ENCODE results near the gene IFFO2.
A peak's percentile ranks its signal among the peaks of the same experiment; 100 is the strongest.

The IFFO2 gene

GRCh38 chr1:18956193-18957135 lies at the start of gene IFFO2:
Gene IFFO2, minus strand, starts transcription at chr1:18956676. Its CDS starts 344 bp downstream, at chr1:18956332.
- peak within 1 kb of the TSS; percentile 78 for H3K4me3 ChIP-seq (ENCODE audit: control insufficient read depth, low read depth, low read length)
- peak; percentile 61 for DNase-seq (ENCODE audit: low read depth)
- no peak for TF ChIP-seq CTCF (IDR thresholded peaks at IDR 0.05; ENCODE audit: control insufficient read depth, insufficient read depth, low read depth, low read length, missing control alignments)

- DNase-seq (ENCODE audit: low read depth), result no peak
- no peak for TF ChIP-seq CTCF (IDR thresholded peaks at IDR 0.05; ENCODE audit: control insufficient read depth, insufficient read depth, low read depth, low read length, missing control alignments)
- H3K4me3 ChIP-seq (ENCODE audit: control insufficient read depth, low read depth, low read length), result no peak overlapping the region
Measured at GRCh38 chr1:19006000-19006399, 49.5 kb upstream of the IFFO2 start.

DNA sequence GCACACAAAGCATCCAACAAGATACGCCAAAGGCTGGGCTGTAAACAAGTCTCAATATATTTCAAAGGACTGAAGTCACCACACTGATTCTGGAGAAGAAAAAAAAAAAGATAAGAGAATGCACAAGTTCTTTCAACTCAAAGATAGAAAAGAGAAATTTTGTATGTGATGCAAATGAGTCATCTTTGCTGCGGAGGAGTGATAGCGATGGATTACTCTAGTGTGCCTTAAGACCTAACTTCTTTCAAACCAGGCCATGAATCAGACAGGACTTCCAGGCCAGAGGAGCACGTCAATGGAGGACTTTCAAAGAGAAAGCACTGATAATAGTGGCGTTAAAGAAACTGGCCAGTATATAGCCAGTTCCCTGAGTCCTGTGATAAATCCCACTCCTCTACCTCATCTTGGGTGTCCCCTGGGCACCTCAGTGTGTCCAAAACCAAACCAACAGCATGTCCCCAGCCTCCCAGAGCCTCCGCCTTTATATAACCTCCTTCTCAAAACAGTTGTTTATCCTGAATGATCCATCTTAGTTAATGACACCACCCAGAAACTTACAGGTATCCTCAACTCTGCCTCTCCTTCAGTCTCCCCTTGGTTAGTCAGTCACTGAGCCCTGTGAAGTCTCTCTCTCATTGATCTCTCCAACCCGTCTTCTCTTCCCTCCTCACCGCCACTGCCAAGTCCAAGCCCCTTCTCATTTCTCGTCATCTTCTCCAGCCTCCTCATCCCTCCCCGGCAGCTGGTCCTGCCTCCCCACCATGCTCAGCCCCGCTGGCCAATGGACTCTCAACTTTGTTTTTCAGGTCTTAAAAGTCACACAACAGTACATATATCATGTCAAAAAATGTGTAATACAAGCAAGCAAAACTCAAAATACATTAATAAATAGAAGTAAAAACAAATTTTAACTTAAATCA lies 47.2 kb upstream of the IFFO2 start:
- H3K4me3 ChIP-seq (ENCODE audit: control insufficient read depth, low read depth, low read length), result no peak overlapping the region
- DNase-seq (ENCODE audit: low read depth), result no peak
- no peak for TF ChIP-seq CTCF (IDR thresholded peaks at IDR 0.05; ENCODE audit: control insufficient read depth, insufficient read depth, low read depth, low read length, missing control alignments)

GRCh38 chr1:19000065-19000464 lies 43.6 kb upstream of the IFFO2 start:
- no peak overlapping the region for H3K4me3 ChIP-seq (ENCODE audit: control insufficient read depth, low read depth, low read length)
- TF ChIP-seq CTCF (IDR thresholded peaks at IDR 0.05; ENCODE audit: control insufficient read depth, insufficient read depth, low read depth, low read length, missing control alignments), result no peak
- DNase-seq (ENCODE audit: low read depth), result no peak

DNA sequence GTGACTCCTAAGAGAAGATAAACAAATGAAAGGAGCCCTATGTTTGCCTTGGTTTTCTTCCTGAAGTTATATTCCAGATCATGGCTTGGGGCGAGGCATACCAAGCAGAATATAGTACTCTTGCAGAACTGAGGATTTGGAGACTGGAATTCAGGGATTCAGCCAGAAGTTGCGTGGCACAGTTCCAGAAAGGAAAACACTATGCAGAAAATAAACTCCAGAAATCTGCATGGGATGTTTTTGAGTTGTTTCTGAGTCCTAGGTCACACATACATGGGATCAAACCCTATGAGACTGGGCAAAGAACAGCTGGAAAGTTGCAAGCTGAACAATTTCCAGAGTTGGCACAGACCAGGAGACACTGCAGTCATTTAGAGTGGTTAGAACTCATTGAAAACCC lies 42.9 kb upstream of the IFFO2 start:
- DNase-seq (ENCODE audit: low read depth), result peak; percentile 5

More for the DNA sequence above, 42.9 kb upstream of the IFFO2 start:
- H3K4me3 ChIP-seq (ENCODE audit: control insufficient read depth, low read depth, low read length), result no peak overlapping the region
- no peak for TF ChIP-seq CTCF (IDR thresholded peaks at IDR 0.05; ENCODE audit: control insufficient read depth, insufficient read depth, low read depth, low read length, missing control alignments)
